ENCODE measurements around the gene ETV6. TPM values are rescaled to one million over a fixed set of nuclear protein-coding genes. Genes with fewer than 3 reads are reported as not detected.
A peak's percentile ranks its signal among the peaks of the same experiment; 100 is the strongest.

Gene ETV6
- total RNA-seq, 3 donors from 2014 or later: 17.8 to 58.7 (median 45.2) TPM

GRCh38 chr12:11745113-11745512 is 95.6 kb downstream of the ETV6 start:
- Histone ChIP-seq H3K4me1 (peaks cover 0 to 13% of the 10 kb centered on the region in 2 donors), H3K4me3 (no peak overlapping the region), H3K36me3 (no peaks in the 10 kb centered on the region), H3K27me3 (no peaks in the 10 kb centered on the region), H3K27ac (peak overlapping the region in 1 of 2 donors; percentile 59), H3K9me3 (no peaks in the 10 kb centered on the region)
- no peak for TF ChIP-seq POLR2A (IDR thresholded peaks at IDR 0.05)
- no peak for TF ChIP-seq POLR2AphosphoS5 (IDR thresholded peaks at IDR 0.05)
- TF ChIP-seq CTCF (IDR thresholded peaks at IDR 0.05): no peak
- intact Hi-C loops (cut with DNase I; ENCODE audit: low total_unique reads): no loop called here
- DNase-seq (ENCODE audit: low spot score in 2 of 2): no peak

GRCh38 chr12:11746024-11746771 is 96.7 kb downstream of the ETV6 start:
- Histone ChIP-seq H3K27me3 (no peaks in the 10 kb centered on the region), H3K36me3 (no peaks in the 10 kb centered on the region), H3K27ac (peak overlapping the region; percentile 40 to 59), H3K4me1 (peaks cover 0 to 11% of the 10 kb centered on the region in 2 donors), H3K4me3 (no peak overlapping the region), H3K9me3 (no peaks in the 10 kb centered on the region)
- intact Hi-C loops (cut with DNase I; ENCODE audit: low total_unique reads): no loop called here
- no peak for DNase-seq (ENCODE audit: low spot score in 2 of 2)
- TF ChIP-seq CTCF (IDR thresholded peaks at IDR 0.05) (no peak), POLR2A (IDR thresholded peaks at IDR 0.05) (no peak), POLR2AphosphoS5 (IDR thresholded peaks at IDR 0.05) (no peak)

- Histone ChIP-seq H3K9me3 (no peaks in the 10 kb centered on the region), H3K27ac (peak overlapping the region; percentile 63 to 66), H3K4me1 (peaks cover 0 to 4% of the 10 kb centered on the region in 2 donors), H3K36me3 (no peaks in the 10 kb centered on the region), H3K27me3 (no peaks in the 10 kb centered on the region), H3K4me3 (no peak overlapping the region)
- TF ChIP-seq CTCF (IDR thresholded peaks at IDR 0.05) (no peak), POLR2AphosphoS5 (IDR thresholded peaks at IDR 0.05) (no peak), POLR2A (IDR thresholded peaks at IDR 0.05) (no peak)
- DNase-seq (ENCODE audit: low spot score in 2 of 2): no peak
- intact Hi-C loops (cut with DNase I; ENCODE audit: low total_unique reads): no loop called here
Observed at GRCh38 chr12:11746940-11747716, 97.7 kb downstream of the ETV6 start.

- H3K27ac ChIP-seq: peak overlapping the region in 1 of 2 donors; percentile 18
- H3K4me3 ChIP-seq: no peak overlapping the region
- no peaks in the 10 kb centered on the region for H3K36me3 ChIP-seq
- intact Hi-C loops (cut with DNase I; ENCODE audit: low total_unique reads): no loop called here
- peaks cover 0 to 4% of the 10 kb centered on the region in 2 donors for H3K4me1 ChIP-seq
- no peak for TF ChIP-seq POLR2A (IDR thresholded peaks at IDR 0.05)
- no peak for TF ChIP-seq CTCF (IDR thresholded peaks at IDR 0.05)
- TF ChIP-seq POLR2AphosphoS5 (IDR thresholded peaks at IDR 0.05): no peak
- H3K9me3 ChIP-seq: no peaks in the 10 kb centered on the region
- H3K27me3 ChIP-seq: no peaks in the 10 kb centered on the region
- DNase-seq (ENCODE audit: low spot score in 2 of 2): no peak
Observed at GRCh38 chr12:11747969-11748368, 98.5 kb downstream of the ETV6 start.

GRCh38 chr12:11748903-11749302 is 99.4 kb downstream of the ETV6 start:
- Histone ChIP-seq H3K27me3 (no peaks in the 10 kb centered on the region), H3K27ac (no peak overlapping the region)
- intact Hi-C loops (cut with DNase I; ENCODE audit: low total_unique reads): no loop called here

More at GRCh38 chr12:11748903-11749302, 99.4 kb downstream of the ETV6 start:
- no peak for DNase-seq (ENCODE audit: low spot score in 2 of 2)
- Histone ChIP-seq H3K9me3 (no peaks in the 10 kb centered on the region), H3K4me1 (peaks cover 0 to 3% of the 10 kb centered on the region in 2 donors), H3K36me3 (no peaks in the 10 kb centered on the region), H3K4me3 (no peak overlapping the region)
- TF ChIP-seq POLR2AphosphoS5 (IDR thresholded peaks at IDR 0.05): no peak
- TF ChIP-seq CTCF (IDR thresholded peaks at IDR 0.05): no peak
- TF ChIP-seq POLR2A (IDR thresholded peaks at IDR 0.05): no peak
